Skin epidermis (tissue), 12 donors: Measurements from ENCODE around the gene RHOXF1.
"Not testable (repeated sequence)": the region's sequence is repeated elsewhere in the genome, so short reads cannot be mapped to it uniquely, and the experiment has no call there.

Experiments used
- H3K27ac ChIP-seq, 21 experiments: fragments of 200-600 bp; sonication (generic) in 11 of 21; one replicate each; pipeline ENCODE4 v1.5.0; 2020; ENCODE audit warnings: mild to moderate bottlenecking in 3 of 21, inconsistent platforms in 2 of 21, moderate library complexity in 2 of 21
- H3K4me3 ChIP-seq, 7 experiments: fragments of 200-600 bp; sonication (generic) in 2 of 7; one replicate each; pipeline ENCODE4 v1.5.0; 2020; ENCODE audit warnings: inconsistent platforms in 2 of 7, mild to moderate bottlenecking in 2 of 7, moderate library complexity in 1 of 7

Gene RHOXF1, protein sequence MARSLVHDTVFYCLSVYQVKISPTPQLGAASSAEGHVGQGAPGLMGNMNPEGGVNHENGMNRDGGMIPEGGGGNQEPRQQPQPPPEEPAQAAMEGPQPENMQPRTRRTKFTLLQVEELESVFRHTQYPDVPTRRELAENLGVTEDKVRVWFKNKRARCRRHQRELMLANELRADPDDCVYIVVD

DNA sequence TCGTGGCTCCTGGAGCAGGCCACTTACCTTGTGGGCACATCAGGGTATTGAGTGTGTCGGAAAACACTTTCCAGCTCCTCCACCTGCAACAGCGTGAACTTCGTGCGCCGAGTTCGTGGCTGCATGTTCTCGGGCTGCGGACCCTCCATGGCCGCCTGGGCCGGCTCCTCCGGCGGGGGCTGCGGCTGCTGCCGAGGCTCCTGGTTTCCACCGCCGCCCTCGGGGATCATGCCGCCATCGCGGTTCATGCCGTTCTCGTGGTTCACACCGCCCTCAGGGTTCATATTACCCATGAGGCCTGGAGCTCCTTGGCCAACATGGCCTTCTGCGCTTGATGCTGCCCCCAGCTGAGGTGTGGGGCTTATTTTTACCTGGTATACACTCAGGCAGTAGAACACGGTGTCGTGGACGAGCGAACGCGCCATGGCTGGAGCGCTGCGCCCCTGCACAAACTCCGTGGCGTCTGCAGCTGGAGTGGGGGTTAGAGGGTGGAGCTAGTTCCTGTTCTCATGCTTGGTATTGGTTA is at the start of gene RHOXF1:
TSS of gene RHOXF1 (minus strand) at position 476 of the 526 bp plus-strand sequence. CDS start at position 425, 51 bp downstream.
- Histone ChIP-seq H3K27ac (no peak within 1 kb of the TSS), H3K4me3 (no peak within 1 kb of the TSS)

DNA sequence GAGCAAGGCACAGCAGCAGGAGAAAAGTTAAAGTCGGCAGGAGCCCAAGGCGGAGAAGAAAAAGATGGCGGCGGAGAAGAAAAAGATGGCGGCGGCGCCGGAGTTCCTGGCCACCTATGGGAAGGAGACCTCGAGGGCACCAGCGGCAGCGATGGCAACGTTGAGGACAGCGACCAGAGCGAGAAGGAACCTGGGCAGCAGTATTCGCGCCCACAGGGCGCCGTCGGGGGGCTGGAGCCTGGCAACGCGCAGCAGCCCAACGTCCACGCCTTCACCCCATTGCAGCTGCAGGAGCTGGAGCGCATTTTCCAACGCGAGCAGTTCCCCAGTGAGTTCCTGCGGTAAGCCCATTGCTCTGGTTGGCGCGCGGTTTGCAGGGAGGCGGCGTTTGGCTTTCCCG is 43.4 kb upstream of the RHOXF1 start:
- not testable (repeated sequence) for H3K4me3 ChIP-seq, H3K27ac ChIP-seq

DNA sequence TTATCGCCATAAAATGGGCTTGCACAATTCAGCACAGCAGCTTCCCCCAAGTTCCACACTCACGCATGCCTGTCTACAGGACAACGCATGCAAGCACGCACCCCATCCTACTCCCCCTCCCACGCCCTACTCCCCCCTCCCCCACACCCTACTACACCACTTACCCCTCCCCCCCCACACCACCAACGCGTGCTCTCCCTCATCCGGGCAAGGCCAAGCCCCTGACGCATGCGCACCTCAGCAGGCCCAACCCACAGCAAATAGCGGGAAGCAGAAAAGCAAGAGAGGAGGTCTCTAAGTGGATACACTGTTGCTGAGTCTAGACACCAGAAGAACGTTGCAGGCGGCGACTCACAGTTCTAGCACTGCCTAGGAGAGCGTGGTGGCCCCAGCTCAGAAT is 42.6 kb upstream of the RHOXF1 start, which contains the start of gene RHOXF2:
TSS of gene RHOXF2 (plus strand) at position 301 of the 400 bp plus-strand sequence. CDS start 138 bp downstream, outside the sequence.
- not testable (repeated sequence) for H3K4me3 ChIP-seq, H3K27ac ChIP-seq

DNA sequence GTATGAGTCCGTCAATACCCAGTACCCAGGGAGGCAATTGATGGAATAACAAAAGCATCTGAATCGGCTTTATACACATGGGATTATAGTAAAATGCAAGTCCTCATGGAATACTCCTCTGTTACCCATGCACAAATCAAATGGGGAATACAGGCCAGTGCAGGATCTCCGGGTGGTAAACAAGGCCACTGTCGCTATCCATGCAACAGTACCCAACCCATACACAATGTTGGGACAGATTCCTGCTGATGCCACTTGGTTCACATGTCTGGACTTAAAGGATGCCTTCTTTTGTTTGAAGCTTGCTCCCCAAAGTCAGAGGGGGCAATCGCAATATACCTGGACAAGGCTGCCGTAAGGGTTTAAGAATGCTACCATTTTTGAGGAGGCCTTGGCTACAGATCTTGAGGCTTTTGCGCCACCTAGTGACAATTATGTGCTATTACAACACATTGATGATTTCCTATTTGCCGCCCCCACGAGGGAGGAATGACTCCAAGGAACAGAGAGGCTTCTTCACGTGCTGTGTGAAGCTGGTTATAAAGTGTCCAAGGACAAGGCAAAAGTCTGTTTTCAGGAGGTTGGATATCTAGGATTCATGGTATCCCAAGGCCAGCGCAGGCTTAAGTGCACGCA is 34.5 kb upstream of the RHOXF1 start:
- H3K27ac ChIP-seq: not testable (repeated sequence)

DNA sequence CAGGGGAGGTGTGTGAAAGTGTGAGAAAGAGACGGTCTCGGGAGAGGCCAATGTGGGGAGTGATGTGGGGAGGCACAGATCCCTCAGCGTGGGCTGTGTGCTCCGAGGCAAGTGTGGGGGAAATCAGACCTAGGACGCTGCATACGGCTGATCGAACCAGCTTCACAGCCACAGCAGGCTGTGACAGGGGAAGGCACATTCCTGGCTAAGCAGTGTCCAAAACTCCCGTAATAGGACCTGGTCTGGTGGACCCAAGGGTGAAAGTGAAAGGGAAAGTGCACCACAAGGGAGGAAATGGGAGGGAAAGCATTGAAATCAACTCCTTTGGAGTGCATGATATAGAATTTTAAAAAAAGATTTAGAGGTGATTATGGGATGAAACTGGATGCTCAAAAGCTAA is 31.8 kb upstream of the RHOXF1 start:
- Histone ChIP-seq H3K27ac (no peak overlapping the region), H3K4me3 (no peak overlapping the region)

More for the DNA sequence above, 34.5 kb upstream of the RHOXF1 start:
- H3K4me3 ChIP-seq: not testable (repeated sequence)

DNA sequence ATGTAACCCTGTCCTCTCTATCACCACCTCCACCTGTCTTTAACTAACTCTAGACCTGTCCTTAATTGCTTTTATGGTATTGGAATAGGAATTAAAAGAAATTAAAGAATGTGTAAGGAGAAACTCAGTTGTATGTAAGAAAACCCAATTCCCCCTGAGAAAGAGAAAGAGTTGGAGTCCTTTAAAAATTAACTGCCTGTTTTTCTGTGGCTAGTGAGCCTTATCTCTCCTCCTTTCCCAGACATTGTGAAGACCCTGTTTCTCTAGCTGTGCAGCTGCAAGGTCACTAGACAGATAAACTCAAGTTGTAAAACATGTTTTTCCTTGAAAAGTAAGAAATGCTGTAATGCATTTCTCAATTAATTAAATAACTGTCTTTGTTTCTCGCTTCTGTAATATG is 30.6 kb upstream of the RHOXF1 start:
- H3K4me3 ChIP-seq, H3K27ac ChIP-seq: not testable (repeated sequence)

DNA sequence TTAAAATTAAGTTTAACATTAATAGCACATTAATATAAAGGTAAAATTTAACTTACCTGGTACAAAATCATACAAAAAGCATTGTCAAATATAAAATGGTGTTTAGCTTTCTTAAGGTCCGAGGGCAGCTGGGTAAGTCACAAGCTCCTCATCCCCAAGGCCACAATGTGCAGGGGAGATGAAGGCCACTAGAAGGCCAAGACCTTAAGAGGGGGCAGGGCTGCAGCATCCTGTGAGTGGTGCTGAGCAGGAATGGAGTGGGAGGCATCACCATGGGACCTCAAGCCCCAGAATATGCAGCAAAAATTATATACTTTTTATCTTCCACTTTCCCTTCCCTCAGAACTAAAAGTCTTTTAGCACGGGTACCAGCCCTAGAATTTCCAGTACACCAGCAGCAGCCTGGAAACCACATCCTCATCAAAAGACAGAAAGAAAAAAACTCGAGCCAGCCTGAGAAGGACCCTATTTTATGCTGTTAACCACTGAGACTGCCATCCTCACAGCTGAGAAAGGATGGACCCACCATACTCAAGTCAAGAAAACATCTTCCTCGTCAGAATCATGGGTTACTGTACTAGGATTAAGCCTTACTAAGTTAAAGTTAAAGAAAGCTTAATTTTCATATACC is 29.7 kb upstream of the RHOXF1 start:
- Histone ChIP-seq H3K4me3 (no peak overlapping the region), H3K27ac (no peak overlapping the region)

DNA sequence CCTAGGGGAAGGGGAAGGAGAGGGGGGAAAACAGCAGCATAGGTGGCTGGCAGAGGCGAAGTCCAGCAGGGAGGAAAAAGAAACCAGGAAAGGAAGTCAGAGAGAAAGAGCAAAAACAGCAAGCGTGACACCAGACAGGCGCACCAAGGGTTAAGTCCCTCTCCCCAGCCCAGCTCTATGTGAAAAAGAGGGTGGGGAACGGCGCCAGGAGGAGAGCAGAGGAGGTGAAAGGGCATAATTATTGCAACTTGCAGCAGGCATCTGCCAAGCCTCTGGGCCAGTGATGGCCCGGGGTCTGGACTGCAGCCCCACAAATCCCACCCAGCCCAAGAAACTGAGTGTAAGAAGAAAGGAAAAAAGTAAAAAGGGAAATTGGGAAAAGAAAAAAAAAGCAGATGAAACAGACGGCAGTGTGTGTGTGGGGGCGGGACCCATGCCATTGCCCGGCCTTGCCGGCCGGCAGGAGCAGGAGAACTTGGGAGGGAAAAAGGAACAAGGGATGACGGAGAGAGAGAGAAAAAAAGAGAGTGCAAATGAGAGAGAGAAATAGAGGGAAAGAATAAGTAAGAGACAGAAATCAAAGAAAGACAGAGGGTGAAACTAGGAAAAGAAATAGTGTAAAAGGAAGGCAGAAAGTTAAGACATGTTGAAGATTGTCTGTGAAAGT is 28.6 kb upstream of the RHOXF1 start:
- H3K4me3 ChIP-seq: no peak overlapping the region
- no peak overlapping the region for H3K27ac ChIP-seq

DNA sequence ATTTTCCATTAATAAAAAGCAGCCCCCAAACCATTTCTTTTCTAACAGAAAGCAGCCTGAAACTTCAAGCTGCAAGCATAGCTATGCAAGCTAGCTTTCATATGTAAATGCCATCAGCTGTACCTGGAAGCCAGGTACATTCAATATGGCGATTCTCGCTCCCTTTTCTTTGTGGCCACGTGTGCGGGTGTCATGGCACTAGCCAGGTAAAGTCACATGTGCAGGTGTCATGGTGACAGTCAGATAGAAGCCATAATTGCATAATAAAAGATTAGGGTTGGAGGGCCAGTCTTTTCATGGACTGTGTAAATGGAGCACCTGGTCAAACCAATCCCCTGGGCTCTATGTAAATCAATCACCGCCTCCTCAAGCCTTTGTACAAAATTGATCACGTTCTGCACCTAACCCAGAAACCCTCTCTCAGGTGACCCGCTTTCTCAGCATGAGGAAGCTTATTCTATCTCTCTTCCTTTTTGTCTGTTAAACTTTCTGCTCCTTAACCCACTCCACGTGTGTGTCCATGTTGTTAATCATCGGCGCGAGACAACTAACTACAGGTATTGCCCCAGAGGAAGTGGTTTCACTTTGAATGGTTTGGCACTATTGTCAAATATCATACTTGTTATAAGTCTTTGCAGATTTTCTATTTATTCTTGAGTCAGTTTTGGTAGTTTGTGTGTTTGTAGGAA is 24.7 kb upstream of the RHOXF1 start:
- H3K4me3 ChIP-seq: no peak overlapping the region
- H3K27ac ChIP-seq: no peak overlapping the region

DNA sequence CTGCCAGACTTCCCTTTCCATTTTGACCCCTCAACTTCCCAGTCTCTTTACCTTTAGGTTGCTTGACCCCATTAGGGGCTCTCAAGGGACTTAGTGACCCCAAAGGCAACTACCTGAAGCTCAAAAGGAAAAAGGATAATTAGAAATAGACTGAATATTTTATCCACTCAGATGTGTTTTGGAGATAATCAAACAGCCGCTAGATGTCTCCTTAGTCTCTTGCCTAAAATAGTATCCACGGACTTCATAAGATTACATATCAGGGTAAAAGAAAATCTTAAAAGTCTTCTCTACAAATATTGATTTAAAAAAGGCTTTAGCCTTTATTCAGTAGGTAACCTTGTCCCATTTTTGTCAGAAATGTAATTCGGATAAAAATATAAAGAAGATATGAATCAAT is 21.7 kb upstream of the RHOXF1 start:
- Histone ChIP-seq H3K27ac (no peak overlapping the region), H3K4me3 (no peak overlapping the region)

DNA sequence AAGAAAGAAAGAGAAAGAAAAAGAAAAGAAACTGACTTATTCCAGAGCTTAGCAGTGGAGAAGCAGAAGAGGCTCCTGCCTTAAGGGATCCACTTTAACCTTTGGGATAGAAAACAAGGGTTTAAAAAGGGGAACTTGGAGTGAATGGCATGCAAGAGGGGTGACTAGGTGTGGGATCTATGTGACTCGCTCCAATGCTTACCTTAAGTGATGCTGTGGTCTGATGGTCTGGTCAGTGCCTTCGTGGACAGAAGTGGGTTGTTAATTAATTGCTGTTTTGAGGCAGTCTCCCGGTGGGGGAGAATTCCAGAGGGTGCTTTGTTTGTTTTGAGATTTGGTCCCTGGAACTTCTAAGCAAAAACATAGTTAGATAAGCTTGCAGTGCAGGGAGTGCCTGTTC is 21.1 kb upstream of the RHOXF1 start:
- H3K27ac ChIP-seq: no peak overlapping the region
- no peak overlapping the region for H3K4me3 ChIP-seq

DNA sequence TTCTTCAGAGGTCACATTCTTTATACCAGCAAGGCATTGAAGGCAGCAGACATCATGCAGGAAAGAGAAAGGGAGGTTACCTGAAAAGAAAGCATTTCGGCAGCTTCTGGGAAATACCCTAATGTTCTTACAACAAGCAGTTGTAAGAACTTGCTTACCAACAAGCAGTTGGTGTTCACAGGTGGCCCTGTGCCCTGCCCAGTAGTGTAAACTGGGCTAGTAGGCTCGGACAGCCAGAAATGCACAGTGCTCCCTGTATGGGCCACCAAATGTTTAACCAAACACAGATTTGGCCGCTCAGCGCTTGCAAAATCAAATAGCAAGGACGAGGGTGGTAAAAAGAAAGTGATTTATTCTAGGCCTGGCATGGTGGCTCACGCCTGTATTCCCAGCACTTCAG is 20.4 kb upstream of the RHOXF1 start:
- H3K27ac ChIP-seq: no peak overlapping the region
- H3K4me3 ChIP-seq: no peak overlapping the region

DNA sequence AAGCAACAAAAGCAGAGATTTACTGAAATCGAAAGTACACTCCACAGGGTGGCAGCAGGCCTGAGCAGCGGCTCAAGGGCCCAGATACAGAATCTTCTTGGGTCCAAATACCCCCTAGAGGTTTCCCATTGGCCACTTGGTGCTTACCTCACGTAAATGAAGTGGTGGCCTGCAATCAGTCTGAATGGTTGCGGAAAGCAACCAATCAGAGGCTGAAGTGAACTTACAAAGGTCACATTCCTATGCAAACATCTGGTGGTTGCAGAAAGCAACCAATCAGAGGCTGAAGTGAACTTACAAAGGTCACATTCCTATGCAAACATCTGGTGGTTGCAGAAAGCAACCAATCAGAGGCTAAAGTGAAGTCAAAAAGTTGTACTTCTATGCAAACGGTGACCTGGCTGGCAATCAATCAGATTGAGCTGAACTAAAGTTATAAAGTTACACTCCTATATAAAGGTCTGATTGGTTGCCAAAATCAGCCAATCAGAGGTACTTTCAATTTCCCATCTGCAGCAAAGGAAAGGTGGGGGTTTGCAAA is 12.7 kb upstream of the RHOXF1 start:
- not testable (repeated sequence) for H3K27ac ChIP-seq, H3K4me3 ChIP-seq

DNA sequence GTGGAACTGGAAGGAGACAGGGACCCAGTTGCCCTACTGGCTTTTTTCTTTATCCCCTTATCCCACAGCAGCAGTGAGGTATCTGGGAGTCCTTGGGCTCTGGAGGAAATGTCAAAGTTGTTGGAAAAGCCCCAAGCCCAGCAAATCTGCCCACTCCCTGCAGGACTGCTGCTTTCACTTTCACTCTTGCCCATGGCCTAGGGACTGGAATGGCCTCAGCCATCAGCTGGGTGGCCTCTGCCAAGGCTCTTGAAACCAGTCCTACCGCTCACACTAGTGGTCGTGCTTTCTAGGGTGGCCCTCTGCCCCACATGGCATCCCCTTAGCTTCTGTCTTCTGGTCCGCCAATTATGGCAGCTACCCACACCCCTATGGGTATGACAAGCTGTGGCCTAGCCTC is 9.7 kb upstream of the RHOXF1 start:
- no peak overlapping the region for H3K4me3 ChIP-seq

DNA sequence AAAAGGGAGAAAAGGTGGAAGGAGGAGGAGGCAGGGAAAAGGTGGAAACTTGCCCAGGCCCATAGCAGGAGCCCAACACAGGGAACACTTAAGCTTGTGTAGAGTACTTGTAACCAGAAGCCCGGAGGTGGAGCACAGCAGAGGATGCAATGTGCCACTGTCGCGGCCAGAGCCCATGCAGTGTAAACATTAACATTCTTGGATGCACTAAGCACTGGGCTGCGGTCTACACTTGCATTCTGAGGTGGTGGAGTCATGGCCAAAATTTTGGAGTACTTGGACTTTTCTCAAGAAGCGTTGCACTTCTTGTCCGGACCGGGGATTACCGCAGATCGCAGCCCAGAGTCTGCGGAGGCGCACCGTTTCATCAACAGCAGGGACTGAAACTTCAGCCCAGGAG is 4.5 kb upstream of the RHOXF1 start:
- Histone ChIP-seq H3K4me3 (no peak overlapping the region), H3K27ac (no peak overlapping the region)

More for the DNA sequence above, 9.7 kb upstream of the RHOXF1 start:
- no peak overlapping the region for H3K27ac ChIP-seq

DNA sequence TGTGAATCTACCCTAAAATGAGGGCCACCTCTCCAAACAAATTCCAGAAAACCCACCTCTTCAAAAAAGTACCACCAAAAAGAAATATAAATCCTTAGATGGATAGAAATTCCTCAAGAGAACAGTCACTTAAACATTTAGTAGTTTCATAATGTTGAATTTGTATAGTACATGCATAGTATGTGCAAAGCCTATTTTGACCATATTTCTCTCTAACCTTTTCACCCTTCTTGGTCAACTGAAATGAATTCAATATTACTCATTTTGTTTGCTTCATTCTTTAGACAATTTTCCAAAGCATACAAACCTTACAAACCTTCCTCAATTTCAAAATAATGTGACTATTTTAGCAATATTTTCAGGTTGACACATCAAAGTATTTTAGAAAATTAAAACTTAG is 4.1 kb downstream of the RHOXF1 start:
- no peak overlapping the region for H3K27ac ChIP-seq
- H3K4me3 ChIP-seq: no peak overlapping the region

DNA sequence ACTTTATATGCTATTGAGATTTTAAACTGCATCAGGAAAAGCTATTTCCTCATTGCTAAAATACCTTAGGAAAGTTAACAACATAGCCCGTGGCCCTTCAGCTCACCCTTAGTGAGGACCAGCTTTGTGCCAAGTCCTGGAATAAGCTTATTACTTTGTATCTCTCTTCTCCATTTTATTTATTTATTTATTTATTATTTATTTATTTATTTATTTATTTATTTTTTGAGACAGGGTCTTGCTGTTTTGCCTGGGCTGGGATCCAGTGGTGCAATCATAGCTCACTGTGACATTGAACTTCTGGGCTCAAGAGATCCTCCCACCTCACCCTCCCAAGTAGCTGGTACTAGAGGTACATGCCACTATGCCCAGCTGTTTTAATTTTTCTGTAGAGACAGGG is 6.3 kb downstream of the RHOXF1 start:
- no peak overlapping the region for H3K27ac ChIP-seq
- no peak overlapping the region for H3K4me3 ChIP-seq

DNA sequence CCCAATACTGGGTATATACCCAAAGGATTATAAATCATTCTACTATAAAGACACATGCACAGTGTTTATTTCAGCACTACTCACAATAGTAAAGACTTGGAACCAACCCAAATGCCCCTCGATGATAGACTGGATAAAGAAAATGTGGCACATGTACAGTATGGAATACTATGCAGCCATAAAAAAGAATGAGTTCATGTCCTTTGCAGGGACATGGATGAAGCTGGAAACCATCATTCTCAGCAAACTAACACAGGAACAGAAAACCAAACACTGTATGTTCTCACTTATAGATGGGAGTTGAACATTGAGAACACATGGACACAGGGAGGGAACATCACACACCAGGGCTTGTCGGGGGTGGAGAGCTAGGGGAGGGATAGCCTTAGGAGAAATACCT is 11.0 kb downstream of the RHOXF1 start:
- H3K27ac ChIP-seq, H3K4me3 ChIP-seq: not testable (repeated sequence)

DNA sequence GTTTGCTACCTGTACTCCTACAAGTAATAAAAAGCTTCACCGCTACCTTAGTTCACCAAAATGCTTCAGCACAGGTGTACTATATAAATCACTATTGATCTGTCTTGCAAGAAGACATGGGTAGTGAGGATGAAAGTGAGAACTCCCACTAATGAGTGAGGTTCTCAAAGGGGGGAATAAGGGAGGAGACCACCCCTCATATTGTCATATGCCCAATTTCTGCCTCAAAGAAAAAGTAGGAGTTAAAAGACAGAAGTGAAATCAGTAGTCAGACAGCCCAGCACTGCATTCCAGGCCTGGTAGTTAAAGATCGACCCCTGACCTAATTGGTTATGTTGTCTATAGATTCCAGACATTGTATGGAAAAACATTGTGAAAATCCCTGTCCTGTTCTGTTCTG is 14.7 kb downstream of the RHOXF1 start:
- H3K4me3 ChIP-seq, H3K27ac ChIP-seq: not testable (repeated sequence)

DNA sequence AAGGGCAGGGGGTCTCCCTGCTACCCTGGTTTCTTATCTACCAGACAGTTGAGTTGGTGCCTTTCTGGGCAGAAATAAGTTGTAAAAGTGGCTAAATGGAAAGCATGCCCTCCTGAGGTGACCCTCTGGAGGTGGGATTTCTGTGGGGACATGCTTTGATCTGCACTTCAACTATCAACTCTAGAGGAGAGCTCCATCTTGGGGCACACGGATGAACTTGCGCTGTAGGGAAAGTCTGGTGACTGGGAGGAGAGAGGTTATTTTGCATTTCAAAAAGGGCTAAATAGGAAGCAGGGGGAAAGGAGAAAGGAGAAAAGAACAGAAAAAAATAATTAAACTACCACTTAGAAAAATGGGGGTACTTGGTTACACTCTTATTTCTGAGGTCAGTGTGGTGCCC is 25.5 kb downstream of the RHOXF1 start:
- Histone ChIP-seq H3K4me3 (no peak overlapping the region), H3K27ac (no peak overlapping the region)
